SU-DHL-6 (cell line): Measurements from ENCODE around the gene ESRRA.

Experiments used
- H2AFZ ChIP-seq: fragments of 200-600 bp; sonication (generic); 2 replicates; pipeline ENCODE4 v1.6.1; 2014; ENCODE audit warnings: low read depth, mild to moderate bottlenecking, moderate library complexity, mixed read lengths, antibody characterized with exemption, low read length; ENCODE audit not compliant: severe bottlenecking
- H3F3A ChIP-seq: fragments of 200-600 bp; shearing (Covaris generic); 2 replicates; pipeline ENCODE4 v1.6.0; 2016; ENCODE audit warnings: antibody characterized with exemption, mild to moderate bottlenecking; ENCODE audit not compliant: insufficient read depth
- H3K27ac ChIP-seq: fragments of 200-600 bp; sonication (generic); 2 replicates; pipeline ENCODE4 v1.5.1; 2016; ENCODE audit warnings: low read depth, mild to moderate bottlenecking, low read length, moderate library complexity, mixed read lengths
- H3K27me3 ChIP-seq: fragments of 200-600 bp; sonication (generic), shearing (Covaris generic); 2 replicates; pipeline ENCODE4 v1.6.0; 2014; ENCODE audit warnings: mild to moderate bottlenecking, low read length
- H3K36me3 ChIP-seq: fragments of 200-600 bp; sonication (generic); 2 replicates; pipeline ENCODE4 v1.6.1; 2014; ENCODE audit warnings: mild to moderate bottlenecking, low read length, mixed read lengths
- H3K4me2 ChIP-seq: fragments of 300-600, 200-600 bp; shearing (Covaris generic), sonication (generic); 2 replicates; pipeline ENCODE4 v1.6.0; 2014; ENCODE audit warnings: low read length, low read depth, mild to moderate bottlenecking; ENCODE audit not compliant: poor library complexity, severe bottlenecking
- H3K4me3 ChIP-seq: fragments of 200-600 bp; sonication (generic); 2 replicates; pipeline ENCODE4 v1.5.1; 2014; ENCODE audit warnings: antibody characterized with exemption, low read length, mild to moderate bottlenecking, mixed read lengths; ENCODE audit not compliant: insufficient read depth, poor library complexity, severe bottlenecking
- H3K79me2 ChIP-seq: fragments of 200-600 bp; sonication (generic); 2 replicates; pipeline ENCODE4 v1.6.1; 2014; ENCODE audit warnings: mild to moderate bottlenecking, low read length, moderate library complexity; ENCODE audit not compliant: insufficient read depth
- H3K9ac ChIP-seq: fragments of 200-600 bp; sonication (generic); 2 replicates; pipeline ENCODE4 v1.7.0; 2014; ENCODE audit warnings: mild to moderate bottlenecking, low read length
- H3K9me2 ChIP-seq: fragments of 200-600 bp; sonication (generic); replicated peaks from 2 replicates; pipeline ENCODE4 v1.6.1; 2014; ENCODE audit warnings: low read length; ENCODE audit not compliant: insufficient read depth
- H3K9me3 ChIP-seq: fragments of 200-600 bp; sonication (generic); 2 replicates; pipeline ENCODE4 v1.6.1; 2014; ENCODE audit warnings: low read length, mixed read lengths; ENCODE audit not compliant: insufficient read depth
- H4K20me1 ChIP-seq: fragments of 200-600 bp; sonication (generic); 2 replicates; pipeline ENCODE4 v1.6.1; 2014; ENCODE audit warnings: low read depth, mild to moderate bottlenecking, antibody characterized with exemption, low read length, moderate library complexity, mixed read lengths
- EZH2phosphoT487 ChIP-seq: fragments of 200-600 bp; sonication (generic), shearing (Covaris generic); conservative IDR thresholded peaks from 2 replicates; pipeline ENCODE4 v1.6.1; 2018; ENCODE audit warnings: mild to moderate bottlenecking, antibody characterized with exemption, low read length, moderate library complexity, mixed read lengths
- TF ChIP-seq, protein P1 (sequence below): fragments of 200-600 bp; sonication (generic); IDR thresholded peaks from one replicate; pipeline ENCODE4 v1.5.1; 2017; ENCODE audit warnings: antibody characterized with exemption, mild to moderate bottlenecking, low read length, moderate library complexity; ENCODE audit not compliant: insufficient read depth, poor library complexity, severe bottlenecking

The ESRRA gene

DNA sequence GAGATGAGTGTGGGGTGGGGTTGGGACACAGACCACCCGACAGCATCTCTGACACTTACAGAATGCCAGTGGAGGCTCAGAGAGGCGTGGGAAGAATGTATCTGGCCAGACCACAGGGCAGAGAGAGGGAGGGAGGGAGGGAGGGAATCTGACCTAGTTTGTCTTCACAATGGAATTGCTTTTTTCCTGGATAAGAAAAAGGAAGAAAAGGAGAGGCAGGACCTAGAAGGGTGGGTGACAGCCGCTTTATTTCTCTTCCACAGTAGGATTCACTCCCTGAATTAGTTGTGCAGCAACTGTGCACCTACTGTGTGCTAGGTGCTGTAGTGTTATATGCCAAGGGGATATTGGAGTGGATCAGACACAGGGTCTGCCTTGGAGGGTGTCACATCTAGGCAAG lies 10.6 kb upstream of the ESRRA start:
- H3K4me2 ChIP-seq = no peak overlapping the region
- no peak overlapping the region for H3K27ac ChIP-seq
- no peaks in the 10 kb centered on the region for H3K36me3 ChIP-seq
- H3K9me2 ChIP-seq = no peaks in the 10 kb centered on the region
- H3K9ac ChIP-seq = no peak overlapping the region
- no peaks in the 10 kb centered on the region for H3K27me3 ChIP-seq
- H2AFZ ChIP-seq = no peak overlapping the region
- no peaks in the 10 kb centered on the region for H4K20me1 ChIP-seq
- no peak for TF ChIP-seq EZH2phosphoT487
- TF ChIP-seq, protein P1, sequence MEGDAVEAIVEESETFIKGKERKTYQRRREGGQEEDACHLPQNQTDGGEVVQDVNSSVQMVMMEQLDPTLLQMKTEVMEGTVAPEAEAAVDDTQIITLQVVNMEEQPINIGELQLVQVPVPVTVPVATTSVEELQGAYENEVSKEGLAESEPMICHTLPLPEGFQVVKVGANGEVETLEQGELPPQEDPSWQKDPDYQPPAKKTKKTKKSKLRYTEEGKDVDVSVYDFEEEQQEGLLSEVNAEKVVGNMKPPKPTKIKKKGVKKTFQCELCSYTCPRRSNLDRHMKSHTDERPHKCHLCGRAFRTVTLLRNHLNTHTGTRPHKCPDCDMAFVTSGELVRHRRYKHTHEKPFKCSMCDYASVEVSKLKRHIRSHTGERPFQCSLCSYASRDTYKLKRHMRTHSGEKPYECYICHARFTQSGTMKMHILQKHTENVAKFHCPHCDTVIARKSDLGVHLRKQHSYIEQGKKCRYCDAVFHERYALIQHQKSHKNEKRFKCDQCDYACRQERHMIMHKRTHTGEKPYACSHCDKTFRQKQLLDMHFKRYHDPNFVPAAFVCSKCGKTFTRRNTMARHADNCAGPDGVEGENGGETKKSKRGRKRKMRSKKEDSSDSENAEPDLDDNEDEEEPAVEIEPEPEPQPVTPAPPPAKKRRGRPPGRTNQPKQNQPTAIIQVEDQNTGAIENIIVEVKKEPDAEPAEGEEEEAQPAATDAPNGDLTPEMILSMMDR = no peak
- no peaks in the 10 kb centered on the region for H3F3A ChIP-seq
- H3K9me3 ChIP-seq = no peaks in the 10 kb centered on the region
- H3K4me3 ChIP-seq = no peak overlapping the region
- H3K79me2 ChIP-seq = no peaks in the 10 kb centered on the region

DNA sequence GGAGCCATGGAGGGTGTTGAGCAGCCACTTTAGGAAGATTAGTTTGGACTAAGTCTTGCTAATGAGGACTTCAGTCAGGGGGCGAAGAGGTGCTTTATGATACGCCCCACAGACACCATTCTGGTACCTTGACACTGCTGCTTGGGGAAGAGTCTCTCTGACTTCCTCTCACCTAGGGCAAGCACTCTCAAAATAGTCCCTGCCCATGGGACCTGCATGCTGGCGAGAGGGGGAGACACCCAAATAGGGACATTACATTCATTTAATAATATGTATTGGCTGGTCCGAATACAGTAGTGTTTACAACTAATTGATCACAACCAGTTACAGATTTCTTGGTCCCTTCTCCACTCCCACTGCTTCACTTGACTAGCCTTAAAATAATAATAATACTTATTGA lies 9.6 kb upstream of the ESRRA start:
- Histone ChIP-seq H3K27me3 (no peaks in the 10 kb centered on the region), H3K36me3 (no peaks in the 10 kb centered on the region), H3K9me3 (no peaks in the 10 kb centered on the region), H3K9me2 (no peaks in the 10 kb centered on the region), H3K79me2 (no peaks in the 10 kb centered on the region), H2AFZ (no peak overlapping the region), H4K20me1 (no peaks in the 10 kb centered on the region), H3K27ac (no peak overlapping the region), H3F3A (no peaks in the 10 kb centered on the region), H3K4me3 (no peak overlapping the region), H3K4me2 (no peak overlapping the region), H3K9ac (no peak overlapping the region)
- no peak for TF ChIP-seq EZH2phosphoT487
- TF ChIP-seq, protein P1 = no peak

DNA sequence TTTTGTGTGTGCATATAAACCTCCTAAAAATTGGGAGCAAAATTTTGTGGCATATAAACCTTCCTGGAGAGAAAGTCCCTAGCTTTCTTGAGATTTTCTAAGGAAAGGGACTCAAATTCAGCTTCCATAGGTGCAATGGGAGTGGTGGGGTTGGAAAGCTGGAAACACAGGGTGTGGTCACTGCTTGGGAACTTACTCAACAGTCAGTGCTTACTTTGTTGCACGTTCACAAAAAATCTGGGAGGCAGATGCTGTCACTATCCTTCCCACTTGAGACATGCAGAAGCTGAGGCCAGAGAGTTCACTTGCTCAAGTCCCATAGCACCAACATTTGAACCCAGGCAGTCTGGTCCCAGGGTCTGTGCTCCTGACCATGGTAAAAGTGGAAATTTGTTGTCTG lies 9.1 kb upstream of the ESRRA start:
- Histone ChIP-seq H3K79me2 (no peaks in the 10 kb centered on the region), H3K27ac (no peak overlapping the region), H3K27me3 (no peaks in the 10 kb centered on the region), H4K20me1 (no peaks in the 10 kb centered on the region), H3K9me3 (no peaks in the 10 kb centered on the region), H3K4me2 (no peak overlapping the region), H3F3A (no peaks in the 10 kb centered on the region), H3K4me3 (no peak overlapping the region), H3K9ac (no peak overlapping the region), H2AFZ (no peak overlapping the region), H3K9me2 (no peaks in the 10 kb centered on the region), H3K36me3 (no peaks in the 10 kb centered on the region)
- TF ChIP-seq EZH2phosphoT487 = no peak
- TF ChIP-seq, protein P1 = no peak
